Embryonic facial prominence (tissue), 1 donor: ENCODE data around the gene ROS1.
A peak's percentile ranks its signal among the peaks of the same experiment; 100 is the strongest.
"Not testable (repeated sequence)": the region's sequence is repeated elsewhere in the genome, so short reads cannot be mapped to it uniquely, and the experiment has no call there.

Experiments used
- DNase-seq: peaks from one replicate; pipeline ENCODE4 v3.0.0-alpha.2; 2016; ENCODE audit errors: extremely low spot score

Gene ROS1

DNA sequence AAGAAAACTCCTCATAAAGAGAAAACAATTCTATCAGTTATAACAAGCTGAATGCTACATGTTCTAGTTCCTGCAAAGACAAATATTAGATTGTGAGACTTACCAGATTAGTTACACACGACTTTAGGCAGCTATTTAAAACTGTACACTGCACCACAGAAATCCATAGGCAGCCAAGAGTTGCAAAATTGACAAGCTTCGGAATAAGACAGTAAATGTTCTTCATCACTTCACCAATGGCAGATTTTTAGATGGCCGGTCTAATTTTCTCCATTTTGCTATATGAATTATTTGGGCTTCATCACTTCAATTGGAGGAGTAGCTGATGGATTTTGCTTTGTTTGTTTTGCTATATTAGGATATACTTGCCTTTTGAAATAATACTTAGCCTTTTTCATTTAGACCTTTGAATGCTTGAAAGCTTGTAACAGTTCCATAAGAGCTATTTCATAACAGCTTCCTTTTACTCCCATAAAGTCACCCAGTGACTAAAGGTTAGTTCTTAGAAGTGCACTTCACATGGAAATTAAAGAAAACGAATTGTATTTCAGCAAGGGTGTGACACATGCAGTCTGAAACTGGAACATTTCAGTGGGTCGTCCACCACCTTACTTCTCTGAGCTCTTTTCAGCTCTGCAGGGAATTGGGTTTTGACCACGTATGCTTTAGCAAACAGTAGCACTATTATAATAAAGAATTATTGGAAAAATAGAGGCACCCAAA, at the start of gene ROS1:
ROS1 (minus strand) TSS at position 512 of the 723 bp plus-strand sequence; CDS start at position 226, 286 bp downstream.
- DNase-seq = no peak

DNA sequence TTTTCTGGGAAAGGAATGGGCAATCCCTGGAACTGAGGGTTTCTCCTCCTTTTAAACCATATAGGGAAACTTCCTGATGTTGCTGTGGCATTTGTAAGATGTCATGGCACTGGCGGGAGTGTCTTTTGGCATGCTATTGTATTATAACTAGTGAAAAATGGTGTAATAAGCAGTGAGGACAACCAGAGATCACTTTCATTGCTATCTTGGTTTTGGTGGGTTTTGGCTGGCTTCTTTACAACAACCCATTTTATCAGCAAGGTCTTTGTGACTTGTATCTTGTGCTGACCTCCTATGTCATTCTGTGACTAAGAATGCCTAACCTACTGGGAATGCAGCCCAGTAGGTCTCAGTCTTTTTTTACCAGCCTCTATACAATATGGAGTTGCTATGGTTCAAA, 47.7 kb upstream of the ROS1 start:
- no peak for DNase-seq

DNA sequence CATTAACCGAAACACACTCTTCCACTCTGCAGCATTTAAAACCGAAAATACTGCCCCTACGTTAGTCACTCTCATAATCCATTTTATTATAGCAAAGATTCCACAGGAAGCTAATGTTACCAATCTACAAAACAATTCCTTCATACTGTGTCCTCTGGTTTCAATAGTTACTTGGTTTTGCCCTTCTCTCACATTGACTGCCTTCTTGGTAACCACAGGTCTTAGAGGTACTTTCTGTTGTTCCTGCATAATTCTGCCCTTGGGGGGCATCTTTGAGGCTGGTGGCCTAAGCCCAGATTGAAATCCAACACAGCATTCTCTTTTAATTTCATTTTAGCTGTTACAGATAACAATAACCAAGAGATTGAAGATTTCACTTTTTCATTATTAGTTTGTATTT, 46.9 kb upstream of the ROS1 start:
- DNase-seq = no peak

DNA sequence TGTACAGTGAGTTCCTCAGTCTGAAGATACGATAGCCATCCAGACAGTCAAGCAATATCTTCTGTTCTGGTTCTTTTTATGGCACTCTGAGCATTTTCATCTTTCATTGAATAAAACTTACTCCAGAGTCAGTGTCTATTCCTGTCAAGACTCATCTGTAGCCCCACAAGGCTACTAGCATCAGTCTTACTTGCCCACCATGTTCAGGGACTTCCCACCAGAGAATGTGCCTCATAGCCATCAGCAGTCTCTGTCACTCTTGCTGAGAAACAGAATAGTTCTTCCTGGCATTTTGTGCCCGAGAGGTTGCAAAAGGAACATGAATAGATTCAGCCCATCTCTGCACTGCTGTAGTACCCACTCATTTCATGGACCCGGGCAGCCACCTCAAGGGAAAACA, 44.0 kb upstream of the ROS1 start:
- no peak for DNase-seq

DNA sequence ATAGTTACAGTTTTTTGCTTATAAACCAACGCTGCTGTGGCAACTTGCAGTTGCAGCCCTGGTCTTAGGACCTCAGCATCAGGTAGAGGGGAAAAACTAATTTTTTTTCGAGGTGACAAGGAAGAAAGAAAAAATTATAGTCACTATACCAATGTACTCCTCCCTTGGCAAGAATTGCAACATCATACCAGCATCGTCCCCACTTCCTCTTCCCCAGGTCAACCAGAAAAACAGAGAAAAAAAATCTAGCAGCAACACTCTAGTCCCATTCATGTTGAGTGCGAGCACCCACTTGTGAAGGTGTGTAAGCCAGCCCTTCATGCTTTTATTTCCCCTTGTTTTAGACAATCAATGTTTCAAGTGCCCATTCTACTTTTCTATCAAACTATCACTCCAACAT, 43.6 kb upstream of the ROS1 start:
- DNase-seq = no peak

DNA sequence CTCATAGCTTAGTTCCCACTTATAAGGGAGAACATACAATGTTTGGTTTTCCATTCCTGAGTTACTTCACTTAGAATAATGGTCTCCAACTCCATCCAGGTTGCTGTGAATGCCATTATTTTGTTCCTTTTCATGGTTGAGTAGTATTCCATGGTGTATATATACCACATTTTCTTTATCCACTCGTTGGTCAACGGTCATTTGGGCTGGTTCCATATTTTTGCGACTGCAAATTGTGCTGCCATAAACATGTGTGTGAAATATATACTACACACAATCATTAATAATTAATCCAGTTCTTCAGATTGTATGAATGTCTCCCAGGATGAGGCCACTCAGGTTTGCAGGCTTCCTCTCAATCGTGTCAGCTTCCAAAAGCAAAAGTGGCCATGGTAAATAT, 42.8 kb upstream of the ROS1 start:
- not testable (repeated sequence) for DNase-seq

DNA sequence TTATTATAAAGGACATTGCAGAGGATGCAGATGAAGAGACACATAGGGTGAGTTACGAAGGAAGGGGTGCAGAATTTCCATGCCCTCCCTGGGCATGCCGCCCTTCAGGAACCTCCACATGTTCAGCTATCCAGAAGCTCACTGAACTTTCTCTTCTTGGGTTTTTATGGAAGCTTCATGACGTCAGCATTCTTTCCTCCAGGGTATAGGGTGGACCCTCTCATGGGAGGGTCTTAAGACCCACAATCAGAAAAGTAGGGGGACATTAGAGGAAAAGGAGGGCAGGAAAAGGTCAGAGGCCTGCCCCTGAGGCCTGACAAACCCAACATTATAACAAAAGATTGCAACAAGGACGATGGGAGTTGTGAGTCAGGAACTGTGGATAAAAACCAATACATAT, 42.1 kb upstream of the ROS1 start:
- DNase-seq = no peak

DNA sequence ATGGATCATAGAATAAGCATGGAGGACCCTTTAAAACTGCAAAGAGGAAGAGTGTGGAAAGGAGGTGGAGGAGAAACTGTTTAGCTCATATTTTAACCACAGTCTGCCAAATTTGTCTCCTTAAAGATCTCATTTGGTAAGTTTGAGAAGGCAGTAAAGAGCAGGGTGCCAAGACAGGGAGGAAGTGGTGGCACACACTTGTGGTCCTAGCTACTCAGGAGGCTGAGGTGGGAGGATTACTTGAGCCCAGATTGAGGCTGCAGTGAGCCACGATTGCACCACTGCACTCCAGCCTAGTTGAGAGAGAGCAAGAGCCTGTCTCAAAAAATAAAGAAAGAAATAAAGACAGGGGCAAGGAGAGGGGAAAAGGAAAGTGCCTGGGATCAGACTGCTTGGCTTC, 39.9 kb upstream of the ROS1 start:
- no peak for DNase-seq

DNA sequence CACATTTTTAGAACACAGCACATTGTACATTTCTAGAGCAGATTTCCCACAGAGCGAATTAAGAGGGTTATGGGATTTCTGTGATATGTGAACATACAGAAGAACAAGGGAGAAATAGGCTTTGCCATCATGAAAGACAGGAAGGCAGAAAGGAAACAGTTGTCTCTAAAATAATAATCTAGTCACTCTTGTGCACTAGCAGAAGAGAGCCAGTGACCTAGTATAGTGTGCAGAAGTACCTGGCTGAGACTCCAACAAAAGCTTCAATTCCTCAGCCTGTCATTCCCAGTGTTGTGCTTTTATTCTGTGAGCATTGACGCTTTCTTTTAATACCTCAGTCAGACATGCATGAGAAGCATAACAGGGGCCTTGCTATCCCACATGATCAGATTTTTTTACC, 39.0 kb upstream of the ROS1 start:
- DNase-seq = no peak

DNA sequence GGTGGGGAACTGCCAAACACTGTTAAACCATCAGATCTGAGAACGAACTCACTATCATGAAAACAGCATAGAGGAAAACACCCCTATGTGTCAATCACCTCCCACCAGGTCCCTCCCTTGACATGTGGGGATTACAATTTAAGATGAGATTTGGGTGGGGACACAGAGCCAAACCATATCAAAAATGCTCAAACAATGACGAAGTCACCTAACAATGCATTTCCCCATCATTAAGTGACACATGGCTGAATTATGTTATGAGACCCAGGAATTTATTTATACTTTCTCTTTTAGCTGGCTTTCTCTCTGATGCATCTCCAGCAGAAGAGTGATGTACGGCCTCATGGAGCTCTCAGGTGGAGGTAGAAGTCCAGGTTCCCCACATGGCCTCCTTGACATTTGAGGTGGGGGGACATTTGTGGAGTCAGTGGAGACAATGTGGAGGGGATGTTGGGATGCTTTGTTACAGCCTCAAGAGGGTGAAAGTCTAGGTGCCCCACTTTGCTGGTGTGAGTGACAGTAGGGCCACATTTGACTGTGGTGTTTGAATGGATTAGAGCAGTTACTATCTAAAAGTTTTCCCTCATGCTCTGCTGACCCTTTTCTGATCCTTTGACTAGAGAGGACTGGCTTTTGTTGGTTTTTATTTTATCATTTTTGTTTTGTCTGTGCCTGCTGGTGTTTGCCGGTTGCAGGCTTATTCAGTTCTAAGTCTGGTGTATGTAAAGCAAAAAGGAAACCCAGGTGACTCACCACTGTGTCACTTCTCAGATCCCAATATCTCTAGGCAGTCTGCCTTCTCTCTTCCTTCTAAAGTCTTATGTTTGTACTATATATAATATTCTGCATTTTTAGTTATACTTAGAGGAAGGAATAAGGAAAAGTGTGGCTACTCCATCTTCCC, 38.3 kb upstream of the ROS1 start:
- no peak for DNase-seq

DNA sequence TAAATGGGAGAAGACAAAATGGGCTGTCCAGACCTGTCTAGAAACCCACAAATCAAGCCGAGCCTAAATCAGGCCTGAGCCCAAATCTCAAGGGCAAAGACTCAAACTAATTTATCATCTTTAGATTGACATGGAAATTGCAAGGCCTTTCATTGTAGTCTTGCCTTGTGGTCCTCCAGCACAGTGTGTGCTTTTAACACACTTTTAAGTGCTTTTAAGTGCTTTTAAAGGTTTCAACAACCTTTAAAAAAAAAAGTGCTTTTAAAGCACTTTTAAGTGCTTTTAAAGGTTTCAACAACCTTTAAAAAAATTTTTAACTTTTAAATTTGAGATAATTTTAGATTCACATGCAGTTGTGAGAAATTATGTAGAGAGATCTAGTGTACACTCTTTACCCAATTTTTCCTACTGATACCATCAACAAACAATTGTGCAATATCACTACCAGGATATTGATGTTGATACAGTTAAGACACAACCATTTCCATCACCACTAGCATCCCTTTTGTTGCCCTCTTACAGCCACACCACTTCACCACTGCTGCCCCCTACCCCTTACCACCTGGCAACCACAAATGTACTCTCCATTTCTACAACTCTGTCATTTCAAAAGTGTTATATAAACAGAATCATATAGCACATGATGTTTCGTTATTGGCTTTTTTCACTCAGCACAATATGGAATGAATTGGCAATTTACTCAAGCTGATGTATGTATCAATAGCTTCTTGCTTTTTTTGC, 33.6 kb upstream of the ROS1 start:
- DNase-seq = no peak

DNA sequence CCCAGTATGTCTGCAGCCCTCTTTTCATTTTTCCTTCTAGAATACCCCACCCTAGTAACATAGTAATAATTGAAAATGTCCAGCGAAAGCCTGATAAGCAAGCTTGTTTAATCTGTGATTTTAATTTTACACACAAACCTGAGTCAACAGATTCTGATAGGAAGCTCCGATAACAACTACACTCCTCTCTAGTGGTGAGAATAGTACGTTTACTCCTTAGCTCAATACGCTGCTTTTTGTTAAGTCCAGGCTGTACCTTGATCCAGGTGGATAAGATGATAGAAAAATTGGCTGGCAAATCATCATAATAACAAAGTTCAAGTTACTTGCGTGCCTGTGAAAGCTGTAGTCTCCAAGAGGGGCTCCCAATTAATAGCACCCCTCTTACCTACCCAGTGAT, 31.3 kb upstream of the ROS1 start:
- DNase-seq = no peak

DNA sequence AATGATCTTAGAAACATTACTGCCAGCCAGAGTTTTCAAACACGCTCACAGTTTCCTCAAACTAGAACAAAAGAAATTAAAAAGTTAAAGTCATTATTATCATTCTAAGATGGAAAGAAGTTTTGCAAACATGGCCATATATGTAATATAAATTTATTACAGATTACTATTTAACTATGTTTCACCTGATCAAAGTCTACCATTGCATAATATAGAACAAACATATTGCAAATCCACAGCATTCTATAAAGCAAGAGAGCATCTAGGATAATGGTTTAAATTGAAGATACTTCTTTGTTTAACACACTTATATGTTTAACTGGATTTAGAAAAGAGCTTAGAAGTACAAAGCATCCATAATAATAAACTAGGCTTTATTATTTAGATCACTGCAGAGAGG, 30.5 kb upstream of the ROS1 start:
- no peak for DNase-seq

DNA sequence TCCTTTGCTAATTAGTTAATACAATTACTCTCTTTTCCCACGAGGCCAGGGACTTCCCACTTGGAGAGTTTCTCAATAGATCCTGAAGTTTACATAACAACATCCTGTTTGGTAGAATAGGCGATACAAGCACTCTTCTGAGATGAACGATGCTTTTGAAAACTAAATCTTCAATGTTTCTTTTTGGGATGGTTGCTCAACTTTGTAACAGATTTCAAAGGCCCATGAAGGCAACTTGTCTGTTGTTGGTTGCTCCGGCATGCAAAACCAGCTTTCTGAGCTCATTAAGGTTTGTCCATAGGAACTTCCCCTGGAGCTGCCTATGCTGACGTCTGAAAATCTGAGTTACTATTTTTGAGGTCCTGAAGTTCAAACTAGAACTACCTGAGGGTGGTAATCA, 25.9 kb upstream of the ROS1 start:
- no peak for DNase-seq

DNA sequence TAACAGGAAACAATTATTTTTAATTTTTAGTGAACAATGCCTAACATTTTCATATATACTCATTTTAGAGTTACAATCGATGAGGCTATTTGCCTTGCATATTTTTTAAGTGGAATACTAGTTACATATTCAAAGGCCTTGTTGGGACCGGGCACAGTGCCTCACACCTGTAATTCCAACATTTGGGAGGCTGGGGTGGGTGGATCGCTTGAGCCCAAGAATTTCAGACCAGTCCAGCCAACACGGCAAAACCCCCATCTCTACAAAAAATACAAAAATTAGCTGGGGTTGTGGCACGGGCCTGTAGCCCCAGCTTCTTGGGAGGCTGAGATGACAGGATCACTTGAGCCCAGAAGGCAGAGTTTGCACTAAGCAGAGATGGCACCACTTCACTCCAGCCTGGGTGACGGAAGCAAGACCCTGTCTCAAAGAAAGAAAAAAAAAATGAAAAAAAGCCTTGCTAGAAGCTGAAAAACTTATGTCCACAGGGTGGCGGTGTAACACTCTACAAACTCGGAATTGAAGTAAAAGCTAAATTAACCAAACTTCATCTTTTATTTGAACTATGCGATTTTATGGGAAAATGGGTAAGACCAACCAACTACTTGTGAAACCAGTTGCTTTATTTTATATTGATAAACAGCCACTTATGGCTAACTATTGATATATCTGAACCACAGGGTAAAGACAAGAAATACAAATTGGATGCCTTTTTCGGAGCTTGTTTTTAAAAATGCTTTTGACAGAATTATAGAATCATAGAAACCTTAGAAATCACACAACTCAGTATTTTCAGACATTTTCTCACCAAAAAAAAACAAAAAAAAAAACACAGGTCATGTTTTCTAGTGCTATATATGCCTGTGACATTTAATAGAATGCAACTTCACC, 24.1 kb upstream of the ROS1 start:
- peak; percentile 61 for DNase-seq

DNA sequence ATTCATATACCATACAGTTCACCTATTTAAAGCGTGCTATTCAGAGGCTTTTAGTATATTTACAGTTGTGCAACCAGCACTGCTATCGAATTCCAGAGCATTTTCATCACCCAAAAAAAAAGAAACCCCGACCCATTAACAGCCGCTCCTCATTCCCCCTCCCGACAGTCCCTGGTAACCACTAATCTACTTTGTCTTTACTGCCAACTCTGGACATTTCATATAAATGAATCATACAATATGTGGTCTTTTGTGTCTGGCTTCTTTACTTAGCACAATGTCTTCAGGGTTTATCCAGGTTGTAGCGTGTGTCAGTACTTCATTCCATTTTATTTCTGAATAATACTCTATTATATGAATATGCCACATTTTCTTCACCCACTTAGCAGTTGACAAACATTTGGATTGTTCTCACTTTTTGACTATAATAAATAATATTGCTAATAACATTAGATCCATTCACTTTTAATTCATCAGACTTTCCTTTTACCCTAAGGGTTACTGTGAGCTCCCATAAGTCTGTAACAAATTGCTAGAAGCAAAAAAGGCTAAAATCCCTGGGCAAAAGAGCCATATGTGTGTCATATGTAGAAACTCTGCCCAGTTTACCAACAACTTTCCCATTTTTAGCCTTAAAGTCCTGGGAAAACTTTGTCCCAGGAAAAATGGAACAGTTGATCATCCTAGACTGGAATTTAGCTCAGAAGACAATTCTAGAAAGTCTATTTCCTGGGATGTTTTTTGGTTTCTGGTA, 23.2 kb upstream of the ROS1 start:
- DNase-seq = no peak

DNA sequence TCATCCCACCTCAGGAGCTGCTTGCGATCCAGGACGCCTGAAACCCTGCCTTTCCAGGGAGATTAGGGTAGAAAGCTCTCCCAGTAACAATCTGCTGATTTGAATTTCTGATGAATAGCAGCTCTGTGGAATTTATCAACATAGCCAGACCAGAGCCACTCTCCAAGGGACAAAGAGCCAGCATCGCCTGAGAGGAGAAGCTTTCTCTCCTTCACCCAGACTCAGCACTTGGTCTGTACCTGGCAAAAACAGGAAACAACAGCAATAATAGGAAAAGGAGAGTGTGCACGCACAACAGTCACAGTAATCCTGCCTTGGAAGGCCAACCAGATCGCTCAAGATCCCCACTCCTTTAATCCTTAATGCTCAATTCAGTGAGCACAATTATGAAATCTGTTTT, 22.3 kb upstream of the ROS1 start:
- no peak for DNase-seq

DNA sequence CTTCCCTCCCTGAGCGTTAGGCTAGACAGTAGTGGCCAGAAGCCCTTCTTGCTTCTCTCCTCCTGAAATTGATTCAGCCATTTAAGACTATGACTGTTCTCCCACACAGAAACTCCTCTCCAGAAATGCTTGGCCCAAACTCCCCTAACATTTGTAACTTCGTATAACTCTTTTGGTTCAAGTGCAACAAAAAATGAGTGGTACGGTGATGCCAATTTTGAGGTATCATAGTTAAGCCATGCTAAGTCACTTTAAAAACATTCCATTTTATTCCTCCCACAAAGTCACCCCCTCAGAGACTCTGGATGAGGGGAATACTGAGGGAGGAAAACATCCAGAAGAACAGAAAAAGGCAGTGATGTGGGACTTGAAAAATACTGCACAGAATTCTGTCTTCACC, 21.1 kb upstream of the ROS1 start:
- DNase-seq = no peak

DNA sequence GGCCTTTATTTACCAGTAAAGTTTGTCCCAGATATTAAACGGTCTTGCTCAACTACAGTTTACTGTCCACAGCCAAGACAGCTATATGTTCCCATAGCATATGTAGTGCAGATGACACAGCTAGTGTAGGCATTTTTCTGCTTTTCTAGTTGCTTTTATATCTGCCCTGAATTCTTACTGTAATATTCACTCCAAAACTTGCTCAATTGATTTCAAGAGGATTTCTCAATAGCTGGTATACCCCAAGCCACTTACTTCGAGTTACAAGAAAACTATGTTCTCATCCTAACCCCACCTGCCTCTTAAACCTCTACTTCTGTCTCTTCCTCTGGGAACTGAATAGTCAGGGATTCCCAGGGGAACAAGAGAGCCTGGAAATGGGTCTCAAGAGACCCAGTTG, 18.9 kb upstream of the ROS1 start:
- DNase-seq = no peak

DNA sequence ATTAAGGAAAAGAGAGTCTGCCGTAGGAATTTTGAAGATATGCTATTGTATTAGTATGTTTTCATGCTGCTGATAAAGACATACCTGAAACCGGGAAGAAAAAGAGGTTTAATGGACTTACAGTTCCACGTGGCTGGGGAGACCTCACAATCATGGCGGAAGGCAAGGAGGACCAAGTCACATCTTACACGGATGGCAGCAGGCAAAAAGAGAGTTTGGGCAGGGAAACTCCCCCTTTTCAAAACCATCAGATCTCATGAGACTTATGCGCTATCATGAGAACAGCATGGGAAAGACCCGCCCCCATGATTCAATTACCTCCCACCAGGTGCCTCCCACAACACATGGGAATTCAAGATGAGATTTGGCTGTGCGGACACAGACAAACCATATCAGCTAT, 16.6 kb upstream of the ROS1 start:
- not testable (repeated sequence) for DNase-seq

DNA sequence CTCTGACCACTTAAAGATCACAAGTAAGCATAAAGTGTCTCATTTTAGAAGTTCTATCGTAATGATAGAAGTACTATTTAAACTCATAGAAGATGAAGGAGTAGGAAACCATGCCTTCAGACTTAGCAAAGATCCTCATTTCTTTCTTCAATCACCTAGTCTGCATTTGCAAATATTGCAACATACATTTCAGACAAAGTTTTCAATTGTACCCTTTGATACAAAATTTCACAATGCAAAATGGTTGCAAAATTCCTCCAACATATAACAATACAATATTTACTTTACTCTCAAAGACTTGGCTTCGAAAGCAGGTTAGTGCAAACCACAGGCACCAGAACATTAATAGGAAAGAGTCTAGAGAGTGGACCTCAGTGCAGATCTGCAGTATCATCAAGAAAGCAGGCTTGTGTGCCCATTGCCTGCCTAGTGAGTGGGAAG, 16.1 kb upstream of the ROS1 start:
- no peak for DNase-seq
